Measurements from ENCODE around the gene ERBB4.

GRCh38 chr2:211434773-211435172 lies 1103.8 kb downstream of the ERBB4 start:
- TF ChIP-seq GATA3 (IDR thresholded peaks at IDR 0.05; ENCODE audit: low read depth, low read length): no peak
- TF ChIP-seq GATA2 (IDR thresholded peaks at IDR 0.05; ENCODE audit: low read depth, low read length): no peak

Data from SH-SY5Y (cell line).